GM23338 (cell line): ENCODE results near the gene CIAO2A. TPM values are rescaled to one million over a fixed set of nuclear protein-coding genes. Genes with fewer than 3 reads are reported as not detected.

Source experiments
- ATAC-seq: fragments of 200-7000 bp; cut with Tn5 transposase; 3 replicates; pipeline ENCODE4 v1.9.1; 2020
- DNase-seq: peaks from one replicate; pipeline ENCODE4 v3.0.0-alpha.2; 2015; ENCODE audit warnings: low spot score
- H2AFZ ChIP-seq: fragments of 200-600 bp; sonication (generic); 2 replicates; pipeline ENCODE4 v1.8.0; 2016; ENCODE audit warnings: antibody characterized with exemption, mild to moderate bottlenecking, moderate library complexity
- H3F3A ChIP-seq: fragments of 200-600 bp; sonication (generic); replicated peaks from 2 replicates; pipeline ENCODE4 v1.8.0; 2017; ENCODE audit warnings: antibody characterized with exemption, mixed run types, low read depth
- H3K27ac ChIP-seq: fragments of 200-600 bp; sonication (generic); 2 replicates; pipeline ENCODE4 v1.6.1; 2016; ENCODE audit warnings: low read depth
- H3K27me3 ChIP-seq: fragments of 200-600 bp; sonication (generic); 2 replicates; pipeline ENCODE4 v1.8.0; 2016; ENCODE audit warnings: mild to moderate bottlenecking, mixed run types, moderate library complexity; ENCODE audit not compliant: insufficient read depth
- H3K36me3 ChIP-seq: fragments of 200-600 bp; sonication (generic); 2 replicates; pipeline ENCODE4 v1.8.0; 2016; ENCODE audit warnings: mild to moderate bottlenecking; ENCODE audit not compliant: insufficient read depth
- H3K4me1 ChIP-seq: fragments of 200-600 bp; sonication (generic); 2 replicates; pipeline ENCODE4 v1.8.0; 2016; ENCODE audit warnings: mild to moderate bottlenecking, moderate library complexity; ENCODE audit not compliant: insufficient read depth
- H3K4me2 ChIP-seq: fragments of 200-600 bp; sonication (generic); 2 replicates; pipeline ENCODE4 v1.7.1; 2017; ENCODE audit warnings: mixed run types
- H3K4me3 ChIP-seq: fragments of 200-600 bp; sonication (generic); 2 replicates; pipeline ENCODE4 v1.6.1; 2016; ENCODE audit warnings: mixed run types
- H3K79me2 ChIP-seq: fragments of 200-600 bp; sonication (generic); replicated peaks from 2 replicates; pipeline ENCODE4 v1.8.0; 2017; ENCODE audit warnings: mild to moderate bottlenecking; ENCODE audit not compliant: insufficient read depth
- H3K9me2 ChIP-seq: fragments of 200-600 bp; sonication (generic); 2 replicates; pipeline ENCODE4 v1.8.0; 2017; ENCODE audit not compliant: insufficient read depth
- H4K20me1 ChIP-seq: fragments of 200-600 bp; sonication (generic); replicated peaks from 2 replicates; pipeline ENCODE4 v1.8.0; 2017; ENCODE audit warnings: mild to moderate bottlenecking; ENCODE audit not compliant: insufficient read depth
- H3K27ac Mint-ChIP-seq: 2 replicates; pipeline ENCODE4 v1.8.0; 2020; ENCODE audit warnings: inconsistent platforms, mild to moderate bottlenecking, moderate library complexity, mixed read lengths
- H3K27me3 Mint-ChIP-seq: 3 replicates; pipeline ENCODE4 v1.8.0; 2022; ENCODE audit warnings: low read depth, mild to moderate bottlenecking, moderate library complexity, mixed read lengths, inconsistent platforms; ENCODE audit not compliant: insufficient read depth, poor library complexity
- H3K36me3 Mint-ChIP-seq: 3 replicates; pipeline ENCODE4 v1.8.0; 2021; ENCODE audit warnings: low read depth, mild to moderate bottlenecking, inconsistent platforms, moderate library complexity, mixed read lengths
- H3K4me1 Mint-ChIP-seq: 3 replicates; pipeline ENCODE4 v1.8.0; 2020; ENCODE audit warnings: mild to moderate bottlenecking, inconsistent platforms, mixed read lengths
- H3K4me3 Mint-ChIP-seq: 3 replicates; pipeline ENCODE4 v1.8.0; 2021; ENCODE audit warnings: moderate library complexity, mild to moderate bottlenecking, inconsistent platforms, mixed read lengths
- H3K9me3 Mint-ChIP-seq: 3 replicates; pipeline ENCODE4 v1.8.0; 2020; ENCODE audit warnings: moderate library complexity, mild to moderate bottlenecking, inconsistent platforms, mixed read lengths
- CREB1 ChIP-seq: fragments of 250-450 bp; sonication (Bioruptor Pico); IDR thresholded peaks from 2 replicates; pipeline ENCODE4 v1.5.0; 2020; ENCODE audit warnings: low read depth, mild to moderate bottlenecking, moderate library complexity
- STAT1 ChIP-seq: IDR thresholded peaks from one replicate; pipeline ENCODE4 v1.6.1; 2016; ENCODE audit warnings: antibody characterized with exemption; ENCODE audit not compliant: unreplicated experiment
- ZNF331 ChIP-seq: fragments of 250-450 bp; sonication (Bioruptor Pico); IDR thresholded peaks from 2 replicates; pipeline ENCODE4 v1.5.0; 2020; ENCODE audit warnings: low read depth, mild to moderate bottlenecking, moderate library complexity
- polyA plus RNA-seq: library from polyadenylated mRNA; unstranded; fragments of >200 nt; fragmentation: Nextera tagmentation; extraction: Ambion mirVana; gene quantifications from 2 replicates; pipeline ENCODE4 v1.2.1, GENCODE V29; 2016
- total RNA-seq: library from RNA; depleted of rRNA; stranded (reverse); fragments of >200 nt; shearing (Covaris generic); gene quantifications from 2 replicates; pipeline ENCODE4 v1.2.3, GENCODE V29; 2014
- TF ChIP-seq, protein P1 (sequence below): fragments of 250-450 bp; sonication (Bioruptor Pico); IDR thresholded peaks from 2 replicates; pipeline ENCODE4 v1.5.0; 2020; ENCODE audit warnings: mild to moderate bottlenecking, moderate library complexity

The CIAO2A gene
- total and polyA plus RNA-seq, 2 experiments from 2014 or later: 132 to 318 TPM

GRCh38 chr15:64092864-64093626 lies 593 bp downstream of the CIAO2A start:
- Histone ChIP-seq H3K9me2 (no peaks in the 10 kb centered on the region), H3K4me1 (peaks cover 27% of the 10 kb centered on the region), H3K27ac (peak overlapping the region; percentile 92), H3K36me3 (peaks cover 8% of the 10 kb centered on the region; the same call in 1 of the 2 replicates), H4K20me1 (peaks cover 12% of the 10 kb centered on the region), H3F3A (no peaks in the 10 kb centered on the region), H3K27me3 (no peaks in the 10 kb centered on the region), H3K4me3 (peak overlapping the region; percentile 65), H3K4me2 (peak overlapping the region; percentile 81), H3K79me2 (peaks cover 56% of the 10 kb centered on the region), H2AFZ (peak overlapping the region; percentile 34; the same call in 1 of the 2 replicates)
- Mint-ChIP-seq H3K36me3 (peaks cover 10% of the 10 kb centered on the region), H3K4me1 (peaks cover 26% of the 10 kb centered on the region), H3K4me3 (peak overlapping the region; percentile 97), H3K9me3 (no peaks in the 10 kb centered on the region), H3K27ac (peak overlapping the region; percentile 99), H3K27me3 (peaks cover 10% of the 10 kb centered on the region)
- DNase-seq: peak; percentile 76
- peak; percentile 25 for ATAC-seq
- TF ChIP-seq ZNF331 (no peak), STAT1 (no peak), CREB1 (CRISPR knock-in tag) (no peak)
- TF ChIP-seq, protein P1, sequence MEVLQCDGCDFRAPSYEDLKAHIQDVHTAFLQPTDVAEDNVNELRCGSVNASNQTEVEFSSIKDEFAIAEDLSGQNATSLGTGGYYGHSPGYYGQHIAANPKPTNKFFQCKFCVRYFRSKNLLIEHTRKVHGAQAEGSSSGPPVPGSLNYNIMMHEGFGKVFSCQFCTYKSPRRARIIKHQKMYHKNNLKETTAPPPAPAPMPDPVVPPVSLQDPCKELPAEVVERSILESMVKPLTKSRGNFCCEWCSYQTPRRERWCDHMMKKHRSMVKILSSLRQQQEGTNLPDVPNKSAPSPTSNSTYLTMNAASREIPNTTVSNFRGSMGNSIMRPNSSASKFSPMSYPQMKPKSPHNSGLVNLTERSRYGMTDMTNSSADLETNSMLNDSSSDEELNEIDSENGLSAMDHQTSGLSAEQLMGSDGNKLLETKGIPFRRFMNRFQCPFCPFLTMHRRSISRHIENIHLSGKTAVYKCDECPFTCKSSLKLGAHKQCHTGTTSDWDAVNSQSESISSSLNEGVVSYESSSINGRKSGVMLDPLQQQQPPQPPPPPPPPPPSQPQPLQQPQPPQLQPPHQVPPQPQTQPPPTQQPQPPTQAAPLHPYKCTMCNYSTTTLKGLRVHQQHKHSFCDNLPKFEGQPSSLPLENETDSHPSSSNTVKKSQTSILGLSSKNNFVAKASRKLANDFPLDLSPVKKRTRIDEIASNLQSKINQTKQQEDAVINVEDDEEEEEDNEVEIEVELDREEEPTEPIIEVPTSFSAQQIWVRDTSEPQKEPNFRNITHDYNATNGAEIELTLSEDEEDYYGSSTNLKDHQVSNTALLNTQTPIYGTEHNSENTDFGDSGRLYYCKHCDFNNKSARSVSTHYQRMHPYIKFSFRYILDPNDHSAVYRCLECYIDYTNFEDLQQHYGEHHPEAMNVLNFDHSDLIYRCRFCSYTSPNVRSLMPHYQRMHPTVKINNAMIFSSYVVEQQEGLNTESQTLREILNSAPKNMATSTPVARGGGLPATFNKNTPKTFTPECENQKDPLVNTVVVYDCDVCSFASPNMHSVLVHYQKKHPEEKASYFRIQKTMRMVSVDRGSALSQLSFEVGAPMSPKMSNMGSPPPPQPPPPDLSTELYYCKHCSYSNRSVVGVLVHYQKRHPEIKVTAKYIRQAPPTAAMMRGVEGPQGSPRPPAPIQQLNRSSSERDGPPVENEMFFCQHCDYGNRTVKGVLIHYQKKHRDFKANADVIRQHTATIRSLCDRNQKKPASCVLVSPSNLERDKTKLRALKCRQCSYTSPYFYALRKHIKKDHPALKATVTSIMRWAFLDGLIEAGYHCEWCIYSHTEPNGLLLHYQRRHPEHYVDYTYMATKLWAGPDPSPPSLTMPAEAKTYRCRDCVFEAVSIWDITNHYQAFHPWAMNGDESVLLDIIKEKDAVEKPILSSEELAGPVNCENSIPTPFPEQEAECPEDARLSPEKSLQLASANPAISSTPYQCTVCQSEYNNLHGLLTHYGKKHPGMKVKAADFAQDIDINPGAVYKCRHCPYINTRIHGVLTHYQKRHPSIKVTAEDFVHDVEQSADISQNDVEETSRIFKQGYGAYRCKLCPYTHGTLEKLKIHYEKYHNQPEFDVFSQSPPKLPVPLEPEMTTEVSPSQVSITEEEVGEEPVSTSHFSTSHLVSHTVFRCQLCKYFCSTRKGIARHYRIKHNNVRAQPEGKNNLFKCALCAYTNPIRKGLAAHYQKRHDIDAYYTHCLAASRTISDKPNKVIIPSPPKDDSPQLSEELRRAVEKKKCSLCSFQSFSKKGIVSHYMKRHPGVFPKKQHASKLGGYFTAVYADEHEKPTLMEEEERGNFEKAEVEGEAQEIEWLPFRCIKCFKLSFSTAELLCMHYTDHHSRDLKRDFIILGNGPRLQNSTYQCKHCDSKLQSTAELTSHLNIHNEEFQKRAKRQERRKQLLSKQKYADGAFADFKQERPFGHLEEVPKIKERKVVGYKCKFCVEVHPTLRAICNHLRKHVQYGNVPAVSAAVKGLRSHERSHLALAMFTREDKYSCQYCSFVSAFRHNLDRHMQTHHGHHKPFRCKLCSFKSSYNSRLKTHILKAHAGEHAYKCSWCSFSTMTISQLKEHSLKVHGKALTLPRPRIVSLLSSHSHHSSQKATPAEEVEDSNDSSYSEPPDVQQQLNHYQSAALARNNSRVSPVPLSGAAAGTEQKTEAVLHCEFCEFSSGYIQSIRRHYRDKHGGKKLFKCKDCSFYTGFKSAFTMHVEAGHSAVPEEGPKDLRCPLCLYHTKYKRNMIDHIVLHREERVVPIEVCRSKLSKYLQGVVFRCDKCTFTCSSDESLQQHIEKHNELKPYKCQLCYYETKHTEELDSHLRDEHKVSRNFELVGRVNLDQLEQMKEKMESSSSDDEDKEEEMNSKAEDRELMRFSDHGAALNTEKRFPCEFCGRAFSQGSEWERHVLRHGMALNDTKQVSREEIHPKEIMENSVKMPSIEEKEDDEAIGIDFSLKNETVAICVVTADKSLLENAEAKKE (CRISPR knock-in tag): no peak
